ENCODE data around the gene RASGRF2. TPM values are rescaled to one million over a fixed set of nuclear protein-coding genes. Genes with fewer than 3 reads are reported as not detected.

The RASGRF2 gene
- total RNA-seq, 1 experiment from 2014 or later: 19.4 TPM

GRCh38 chr5:81078930-81079329 lies 118.8 kb downstream of the RASGRF2 start:
- Histone ChIP-seq H3K4me2 (ENCODE audit: low read depth, low read length, poor library complexity, severe bottlenecking) (no peak overlapping the region), H3K79me2 (ENCODE audit: low read length) (no peaks in the 10 kb centered on the region), H2AFZ (ENCODE audit: low read length) (no peak overlapping the region), H3K27ac (ENCODE audit: low read length) (no peak overlapping the region), H3K36me3 (ENCODE audit: insufficient read depth, low read length) (peaks cover 38% of the 10 kb centered on the region), H3K9me2 (replicated peaks; ENCODE audit: insufficient read depth, low read length) (no peaks in the 10 kb centered on the region), H3K4me1 (ENCODE audit: low read length) (peaks cover 10% of the 10 kb centered on the region), H3K9ac (ENCODE audit: low read length) (no peak overlapping the region), H3K4me3 (ENCODE audit: low read length) (no peak overlapping the region), H3K27me3 (ENCODE audit: low read length) (no peaks in the 10 kb centered on the region), H3K9me3 (ENCODE audit: low read length) (peaks cover 12% of the 10 kb centered on the region), H4K20me1 (ENCODE audit: insufficient read depth, low read depth, low read length) (no peaks in the 10 kb centered on the region)
- DNase-seq: peak; percentile 57

DNA sequence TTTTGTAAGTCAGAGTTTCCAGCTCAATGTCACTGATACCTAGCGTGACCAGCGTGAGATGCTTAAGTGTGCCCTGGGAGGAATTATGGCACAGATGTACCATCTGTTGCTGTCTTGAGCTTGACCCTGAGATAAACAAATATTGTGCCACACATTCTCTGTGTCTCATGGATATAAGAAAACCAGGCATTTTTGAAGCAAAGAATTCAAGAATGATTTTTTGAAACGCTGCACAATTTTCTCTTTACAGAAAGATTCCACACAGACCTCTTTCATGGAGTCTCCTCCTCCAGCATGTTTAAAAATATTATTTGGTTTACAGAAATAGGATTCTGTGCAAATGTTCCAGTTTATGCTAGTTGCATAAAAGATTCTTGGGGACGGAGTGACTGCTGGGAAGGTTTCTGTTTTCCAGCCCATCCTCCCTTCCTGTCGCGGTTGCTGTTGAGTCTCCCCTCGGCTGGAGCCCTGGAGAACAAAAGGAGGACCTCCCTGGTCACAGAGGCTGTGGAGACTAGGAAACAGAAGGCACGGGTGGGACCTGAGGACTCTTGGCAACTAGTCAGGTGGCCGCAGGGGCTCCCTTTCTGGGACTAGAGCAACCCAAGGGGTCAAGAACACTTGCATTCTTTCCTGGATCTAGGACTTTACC lies 120.8 kb downstream of the RASGRF2 start:
- no peaks in the 10 kb centered on the region for H3K79me2 ChIP-seq (ENCODE audit: low read length)
- no peaks in the 10 kb centered on the region for H3K4me1 ChIP-seq (ENCODE audit: low read length)
- no peak overlapping the region for H3K27ac ChIP-seq (ENCODE audit: low read length)
- no peak overlapping the region for H3K4me2 ChIP-seq (ENCODE audit: low read depth, low read length, poor library complexity, severe bottlenecking)
- H3K9me3 ChIP-seq (ENCODE audit: low read length): peaks cover 12% of the 10 kb centered on the region
- H3K9me2 ChIP-seq (replicated peaks; ENCODE audit: insufficient read depth, low read length): no peaks in the 10 kb centered on the region
- H4K20me1 ChIP-seq (ENCODE audit: insufficient read depth, low read depth, low read length): no peaks in the 10 kb centered on the region
- no peaks in the 10 kb centered on the region for H3K27me3 ChIP-seq (ENCODE audit: low read length)
- DNase-seq: no peak
- H3K9ac ChIP-seq (ENCODE audit: low read length): no peak overlapping the region
- H3K36me3 ChIP-seq (ENCODE audit: insufficient read depth, low read length): peaks cover 40% of the 10 kb centered on the region
- no peak overlapping the region for H2AFZ ChIP-seq (ENCODE audit: low read length)
- H3K4me3 ChIP-seq (ENCODE audit: low read length): no peak overlapping the region

DNA sequence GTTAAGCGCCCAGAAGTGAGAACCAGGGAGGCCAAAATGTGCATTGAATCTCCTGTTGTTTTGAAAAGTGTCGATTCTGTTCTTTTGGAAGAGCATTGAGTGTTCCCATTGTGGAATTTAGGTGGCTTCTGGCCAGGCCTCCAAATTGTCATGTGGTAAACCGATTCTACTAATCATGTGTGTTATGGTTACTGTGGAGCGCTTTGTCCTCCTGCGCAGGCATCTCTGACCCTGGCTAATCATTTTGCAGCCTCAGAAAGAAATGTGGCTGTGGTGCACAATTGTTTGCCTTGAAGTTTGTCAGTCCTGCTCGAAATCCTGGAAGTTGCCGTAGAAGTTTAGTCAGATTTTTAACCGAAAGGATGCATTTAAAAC lies 121.3 kb downstream of the RASGRF2 start:
- Histone ChIP-seq H3K9ac (ENCODE audit: low read length) (no peak overlapping the region), H3K4me3 (ENCODE audit: low read length) (no peak overlapping the region), H3K4me1 (ENCODE audit: low read length) (no peaks in the 10 kb centered on the region), H3K9me3 (ENCODE audit: low read length) (peaks cover 12% of the 10 kb centered on the region), H3K27ac (ENCODE audit: low read length) (no peak overlapping the region), H4K20me1 (ENCODE audit: insufficient read depth, low read depth, low read length) (no peaks in the 10 kb centered on the region), H3K4me2 (ENCODE audit: low read depth, low read length, poor library complexity, severe bottlenecking) (no peak overlapping the region), H3K79me2 (ENCODE audit: low read length) (no peaks in the 10 kb centered on the region), H3K9me2 (replicated peaks; ENCODE audit: insufficient read depth, low read length) (no peaks in the 10 kb centered on the region), H2AFZ (ENCODE audit: low read length) (no peak overlapping the region), H3K27me3 (ENCODE audit: low read length) (no peaks in the 10 kb centered on the region), H3K36me3 (ENCODE audit: insufficient read depth, low read length) (peaks cover 41% of the 10 kb centered on the region)
- no peak for DNase-seq

GRCh38 chr5:81086881-81087281 lies 126.7 kb downstream of the RASGRF2 start:
- peaks cover 14% of the 10 kb centered on the region for H3K4me1 ChIP-seq (ENCODE audit: low read length)
- H3K4me2 ChIP-seq (ENCODE audit: low read depth, low read length, poor library complexity, severe bottlenecking): no peak overlapping the region

DNA sequence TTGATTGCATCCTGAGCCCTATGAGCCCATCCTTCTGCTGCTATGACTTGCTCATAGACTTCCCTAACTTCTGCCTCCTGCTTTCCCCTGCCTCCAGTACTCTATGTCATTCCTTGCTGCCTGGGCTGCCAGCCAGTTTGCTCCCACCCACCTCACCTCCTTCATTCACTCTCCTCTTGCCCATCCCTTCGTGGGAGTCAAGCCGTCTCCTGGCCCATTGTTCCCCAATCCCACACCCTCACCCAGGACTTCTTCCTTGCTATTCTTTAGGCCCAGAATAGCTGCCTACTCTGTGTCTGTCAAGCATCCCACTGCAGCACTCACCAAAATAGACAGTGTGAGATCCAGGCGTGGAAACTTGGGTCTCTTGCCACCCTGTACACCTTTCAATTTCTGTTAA lies 131.0 kb downstream of the RASGRF2 start:
- Histone ChIP-seq H4K20me1 (ENCODE audit: insufficient read depth, low read depth, low read length) (no peaks in the 10 kb centered on the region), H3K27me3 (ENCODE audit: low read length) (no peaks in the 10 kb centered on the region), H3K9ac (ENCODE audit: low read length) (no peak overlapping the region), H3K9me3 (ENCODE audit: low read length) (no peaks in the 10 kb centered on the region), H3K36me3 (ENCODE audit: insufficient read depth, low read length) (peaks cover 6% of the 10 kb centered on the region; the same call in 1 of the 2 replicates), H3K79me2 (ENCODE audit: low read length) (no peaks in the 10 kb centered on the region), H2AFZ (ENCODE audit: low read length) (no peak overlapping the region), H3K4me2 (ENCODE audit: low read depth, low read length, poor library complexity, severe bottlenecking) (no peak overlapping the region), H3K4me3 (ENCODE audit: low read length) (no peak overlapping the region), H3K9me2 (replicated peaks; ENCODE audit: insufficient read depth, low read length) (no peaks in the 10 kb centered on the region), H3K27ac (ENCODE audit: low read length) (no peak overlapping the region), H3K4me1 (ENCODE audit: low read length) (peaks cover 15% of the 10 kb centered on the region)
- no peak for DNase-seq

More at GRCh38 chr5:81086881-81087281, 126.7 kb downstream of the RASGRF2 start:
- Histone ChIP-seq H3K79me2 (ENCODE audit: low read length) (no peaks in the 10 kb centered on the region), H3K27me3 (ENCODE audit: low read length) (no peaks in the 10 kb centered on the region), H3K9me3 (ENCODE audit: low read length) (no peaks in the 10 kb centered on the region), H3K36me3 (ENCODE audit: insufficient read depth, low read length) (peaks cover 7% of the 10 kb centered on the region; the same call in 1 of the 2 replicates), H2AFZ (ENCODE audit: low read length) (no peak overlapping the region), H4K20me1 (ENCODE audit: insufficient read depth, low read depth, low read length) (no peaks in the 10 kb centered on the region), H3K4me3 (ENCODE audit: low read length) (no peak overlapping the region), H3K27ac (ENCODE audit: low read length) (no peak overlapping the region), H3K9me2 (replicated peaks; ENCODE audit: insufficient read depth, low read length) (no peaks in the 10 kb centered on the region), H3K9ac (ENCODE audit: low read length) (no peak overlapping the region)
- DNase-seq: no peak

DNA sequence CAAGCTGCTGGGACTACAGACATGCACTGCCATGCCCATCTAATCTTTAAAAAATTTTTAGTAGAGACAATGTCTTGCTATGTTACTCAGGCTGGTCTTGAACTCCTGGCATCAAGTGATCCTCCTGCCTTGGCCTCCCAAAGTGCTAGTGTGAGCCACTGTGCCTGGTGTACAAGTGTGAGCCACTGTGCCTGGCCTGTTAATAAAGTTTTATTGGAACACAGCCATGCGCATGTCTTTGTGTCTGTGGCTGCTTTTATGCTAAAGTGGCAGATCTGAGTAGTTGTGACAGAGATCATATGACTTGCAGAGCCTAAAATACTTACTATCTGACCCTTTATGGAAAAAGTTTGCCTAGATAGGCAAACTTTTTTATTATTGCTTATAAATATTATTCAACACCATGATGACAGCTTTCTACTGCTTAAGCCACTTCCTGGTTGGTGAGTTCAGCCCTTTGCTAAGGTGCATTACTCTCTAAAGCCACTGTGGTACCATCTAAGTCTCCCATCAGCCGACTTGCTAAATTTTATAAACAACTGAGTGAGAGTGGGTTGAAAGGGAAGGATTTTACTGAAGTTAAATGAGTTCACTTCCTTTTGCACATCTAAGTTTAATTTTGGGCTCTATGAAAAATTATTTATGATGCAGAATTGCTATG lies 133.5 kb downstream of the RASGRF2 start:
- Histone ChIP-seq H4K20me1 (ENCODE audit: insufficient read depth, low read depth, low read length) (no peaks in the 10 kb centered on the region), H3K9ac (ENCODE audit: low read length) (no peak overlapping the region), H3K79me2 (ENCODE audit: low read length) (no peaks in the 10 kb centered on the region), H3K4me1 (ENCODE audit: low read length) (peaks cover 9% of the 10 kb centered on the region), H3K4me2 (ENCODE audit: low read depth, low read length, poor library complexity, severe bottlenecking) (no peak overlapping the region), H2AFZ (ENCODE audit: low read length) (no peak overlapping the region), H3K27me3 (ENCODE audit: low read length) (no peaks in the 10 kb centered on the region), H3K27ac (ENCODE audit: low read length) (no peak overlapping the region), H3K9me3 (ENCODE audit: low read length) (no peaks in the 10 kb centered on the region), H3K4me3 (ENCODE audit: low read length) (no peak overlapping the region), H3K9me2 (replicated peaks; ENCODE audit: insufficient read depth, low read length) (no peaks in the 10 kb centered on the region), H3K36me3 (ENCODE audit: insufficient read depth, low read length) (peaks cover 6% of the 10 kb centered on the region; the same call in 1 of the 2 replicates)
- DNase-seq: peak; percentile 60

- Histone ChIP-seq H4K20me1 (ENCODE audit: insufficient read depth, low read depth, low read length) (no peaks in the 10 kb centered on the region), H2AFZ (ENCODE audit: low read length) (no peak overlapping the region), H3K27me3 (ENCODE audit: low read length) (no peaks in the 10 kb centered on the region), H3K27ac (ENCODE audit: low read length) (no peak overlapping the region), H3K4me2 (ENCODE audit: low read depth, low read length, poor library complexity, severe bottlenecking) (no peak overlapping the region), H3K4me3 (ENCODE audit: low read length) (no peak overlapping the region), H3K9me3 (ENCODE audit: low read length) (no peaks in the 10 kb centered on the region), H3K36me3 (ENCODE audit: insufficient read depth, low read length) (peaks cover 6% of the 10 kb centered on the region; the same call in 1 of the 2 replicates), H3K4me1 (ENCODE audit: low read length) (peaks cover 19% of the 10 kb centered on the region), H3K9me2 (replicated peaks; ENCODE audit: insufficient read depth, low read length) (no peaks in the 10 kb centered on the region), H3K79me2 (ENCODE audit: low read length) (no peaks in the 10 kb centered on the region), H3K9ac (ENCODE audit: low read length) (no peak overlapping the region)
- DNase-seq: no peak
Observed at GRCh38 chr5:81095835-81096234, 135.7 kb downstream of the RASGRF2 start.

DNA sequence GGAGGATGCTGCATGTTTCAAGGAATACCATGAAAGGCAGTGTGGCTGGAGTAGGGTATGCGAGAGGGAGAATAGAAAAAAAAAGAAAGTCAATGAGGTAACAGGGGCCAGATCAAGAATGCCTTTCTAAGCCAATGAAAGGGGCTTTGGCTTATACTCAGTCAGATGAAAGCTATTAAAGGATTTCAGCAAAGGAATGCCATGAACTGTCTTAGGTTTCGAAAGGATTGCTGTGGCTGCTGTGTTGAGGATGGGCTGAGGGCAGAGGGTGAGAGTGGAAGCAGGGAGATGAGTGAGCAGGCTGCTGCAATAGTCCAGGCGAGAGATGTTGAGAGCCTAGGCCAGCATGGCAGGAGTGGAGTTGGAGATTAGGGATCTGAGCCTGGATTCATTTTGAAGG lies 137.6 kb downstream of the RASGRF2 start:
- no peaks in the 10 kb centered on the region for H3K27me3 ChIP-seq (ENCODE audit: low read length)
- DNase-seq: no peak
- H3K79me2 ChIP-seq (ENCODE audit: low read length): no peaks in the 10 kb centered on the region

More for the DNA sequence above, 137.6 kb downstream of the RASGRF2 start:
- Histone ChIP-seq H3K36me3 (ENCODE audit: insufficient read depth, low read length) (peaks cover 4% of the 10 kb centered on the region; the same call in 1 of the 2 replicates), H3K9me2 (replicated peaks; ENCODE audit: insufficient read depth, low read length) (no peaks in the 10 kb centered on the region), H4K20me1 (ENCODE audit: insufficient read depth, low read depth, low read length) (no peaks in the 10 kb centered on the region), H3K27ac (ENCODE audit: low read length) (no peak overlapping the region), H3K9ac (ENCODE audit: low read length) (no peak overlapping the region), H3K4me1 (ENCODE audit: low read length) (peaks cover 11% of the 10 kb centered on the region), H3K9me3 (ENCODE audit: low read length) (no peaks in the 10 kb centered on the region), H3K4me2 (ENCODE audit: low read depth, low read length, poor library complexity, severe bottlenecking) (no peak overlapping the region), H3K4me3 (ENCODE audit: low read length) (no peak overlapping the region), H2AFZ (ENCODE audit: low read length) (no peak overlapping the region)
